Measurements from ENCODE around the gene RTN3. TPM values are rescaled to one million over a fixed set of nuclear protein-coding genes. Genes with fewer than 3 reads are reported as not detected.

RTN3 gene
- total and polyA plus RNA-seq, 9 of the 15 experiments (the other 6 are each of a cell fraction or from before 2014, with no cell fraction given): 41.6 to 169 (median 93.5) TPM

GRCh38 chr11:63683133-63683991 is 2.1 kb downstream of the RTN3 start:
- in situ Hi-C loops (cut with MboI): no loop called here
- intact Hi-C loops (cut with micrococcal nuclease): loop anchor here (5.0 kb wide), 1 partner anchor 54 kb away; no protein-coding TSS in a partner anchor
- Histone ChIP-seq H3K27ac (ENCODE audit: extremely low read depth, low read depth, low read length) (peak overlapping the region; percentile 94), H3K79me2 (ENCODE audit: control insufficient read depth, insufficient read depth, low read length) (peaks cover 68% of the 10 kb centered on the region), H4K20me1 (replicated peaks; ENCODE audit: control insufficient read depth, insufficient read depth, low read length) (peaks cover 9% of the 10 kb centered on the region), H3K4me1 (replicated peaks in 1 of 2; ENCODE audit: control insufficient read depth in 2 of 2, insufficient read depth in 2 of 2, low read length in 2 of 2) (peaks cover 26 to 40% of the 10 kb centered on the region in 2 experiments), H3K36me3 (ENCODE audit: control insufficient read depth, insufficient read depth, low read length) (peaks cover 14% of the 10 kb centered on the region; the same call in 1 of the 3 replicates), H3K4me2 (ENCODE audit: insufficient read depth, low read length) (peak overlapping the region; percentile 96), H3K27me3 (ENCODE audit: control insufficient read depth in 2 of 2, insufficient read depth in 2 of 2, low read length in 2 of 2) (no peaks in the 10 kb centered on the region), H3K4me3 (peak overlapping the region; percentile 94), H3K9me1 (ENCODE audit: control insufficient read depth, insufficient read depth, low read length) (no peaks in the 10 kb centered on the region), H3K9me3 (replicated peaks; ENCODE audit: control insufficient read depth, insufficient read depth, low read depth, low read length) (no peaks in the 10 kb centered on the region), H2AFZ (ENCODE audit: low read depth, low read length) (no peak overlapping the region), H3K9ac (ENCODE audit: insufficient read depth in 1 of 2, low read depth in 2 of 2, low read length in 2 of 2) (peak overlapping the region in 1 of 2 experiments; percentile 84; a peak in 2 of 4 replicates)
- BruUV-seq (replicated peaks): no TSS peak
- peak; percentile 31 for ATAC-seq
- DNase-seq (ENCODE audit: extremely low read depth in 1 of 4, low spot score in 3 of 4): peak in 2 of 4 experiments; percentile 53 to 70
- peak; percentile 74 for FAIRE-seq
- POLR2A ChIA-PET: interaction anchor here (0.6 to 5.9 kb wide), 12 partner anchors 10 to 1110 kb away, joined by 3 to 46 read pairs (median 4); partner anchors contain the start of genes ATL3 and EEF1G
- CTCF ChIA-PET (ENCODE audit: low intra/inter-chr PET ratio): interaction anchor here (0.6 kb wide), 2 partner anchors 184 to 444 kb away, joined by 3 to 6 read pairs; no protein-coding TSS in a partner anchor
- 21% methylated on average over 7 of the region's 8 CpGs for WGBS (ENCODE audit: insufficient coverage, low coverage, missing lambda C conversion rate)
- no peak for TF ChIP-seq SLC30A9 (CRISPR knock-in tag; IDR thresholded peaks at IDR 0.05)
- TF ChIP-seq ZNF316 (IDR thresholded peaks at IDR 0.05): peak; percentile 95
- TF ChIP-seq, protein P1, sequence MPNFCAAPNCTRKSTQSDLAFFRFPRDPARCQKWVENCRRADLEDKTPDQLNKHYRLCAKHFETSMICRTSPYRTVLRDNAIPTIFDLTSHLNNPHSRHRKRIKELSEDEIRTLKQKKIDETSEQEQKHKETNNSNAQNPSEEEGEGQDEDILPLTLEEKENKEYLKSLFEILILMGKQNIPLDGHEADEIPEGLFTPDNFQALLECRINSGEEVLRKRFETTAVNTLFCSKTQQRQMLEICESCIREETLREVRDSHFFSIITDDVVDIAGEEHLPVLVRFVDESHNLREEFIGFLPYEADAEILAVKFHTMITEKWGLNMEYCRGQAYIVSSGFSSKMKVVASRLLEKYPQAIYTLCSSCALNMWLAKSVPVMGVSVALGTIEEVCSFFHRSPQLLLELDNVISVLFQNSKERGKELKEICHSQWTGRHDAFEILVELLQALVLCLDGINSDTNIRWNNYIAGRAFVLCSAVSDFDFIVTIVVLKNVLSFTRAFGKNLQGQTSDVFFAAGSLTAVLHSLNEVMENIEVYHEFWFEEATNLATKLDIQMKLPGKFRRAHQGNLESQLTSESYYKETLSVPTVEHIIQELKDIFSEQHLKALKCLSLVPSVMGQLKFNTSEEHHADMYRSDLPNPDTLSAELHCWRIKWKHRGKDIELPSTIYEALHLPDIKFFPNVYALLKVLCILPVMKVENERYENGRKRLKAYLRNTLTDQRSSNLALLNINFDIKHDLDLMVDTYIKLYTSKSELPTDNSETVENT (CRISPR knock-in tag; IDR thresholded peaks at IDR 0.05): no peak
- TF ChIP-seq, protein P2, sequence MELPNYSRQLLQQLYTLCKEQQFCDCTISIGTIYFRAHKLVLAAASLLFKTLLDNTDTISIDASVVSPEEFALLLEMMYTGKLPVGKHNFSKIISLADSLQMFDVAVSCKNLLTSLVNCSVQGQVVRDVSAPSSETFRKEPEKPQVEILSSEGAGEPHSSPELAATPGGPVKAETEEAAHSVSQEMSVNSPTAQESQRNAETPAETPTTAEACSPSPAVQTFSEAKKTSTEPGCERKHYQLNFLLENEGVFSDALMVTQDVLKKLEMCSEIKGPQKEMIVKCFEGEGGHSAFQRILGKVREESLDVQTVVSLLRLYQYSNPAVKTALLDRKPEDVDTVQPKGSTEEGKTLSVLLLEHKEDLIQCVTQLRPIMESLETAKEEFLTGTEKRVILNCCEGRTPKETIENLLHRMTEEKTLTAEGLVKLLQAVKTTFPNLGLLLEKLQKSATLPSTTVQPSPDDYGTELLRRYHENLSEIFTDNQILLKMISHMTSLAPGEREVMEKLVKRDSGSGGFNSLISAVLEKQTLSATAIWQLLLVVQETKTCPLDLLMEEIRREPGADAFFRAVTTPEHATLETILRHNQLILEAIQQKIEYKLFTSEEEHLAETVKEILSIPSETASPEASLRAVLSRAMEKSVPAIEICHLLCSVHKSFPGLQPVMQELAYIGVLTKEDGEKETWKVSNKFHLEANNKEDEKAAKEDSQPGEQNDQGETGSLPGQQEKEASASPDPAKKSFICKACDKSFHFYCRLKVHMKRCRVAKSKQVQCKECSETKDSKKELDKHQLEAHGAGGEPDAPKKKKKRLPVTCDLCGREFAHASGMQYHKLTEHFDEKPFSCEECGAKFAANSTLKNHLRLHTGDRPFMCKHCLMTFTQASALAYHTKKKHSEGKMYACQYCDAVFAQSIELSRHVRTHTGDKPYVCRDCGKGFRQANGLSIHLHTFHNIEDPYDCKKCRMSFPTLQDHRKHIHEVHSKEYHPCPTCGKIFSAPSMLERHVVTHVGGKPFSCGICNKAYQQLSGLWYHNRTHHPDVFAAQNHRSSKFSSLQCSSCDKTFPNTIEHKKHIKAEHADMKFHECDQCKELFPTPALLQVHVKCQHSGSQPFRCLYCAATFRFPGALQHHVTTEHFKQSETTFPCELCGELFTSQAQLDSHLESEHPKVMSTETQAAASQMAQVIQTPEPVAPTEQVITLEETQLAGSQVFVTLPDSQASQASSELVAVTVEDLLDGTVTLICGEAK (IDR thresholded peaks at IDR 0.05): 0 out of 2 replicates have a peak, but pooled peaks have one; percentile 15
- TF ChIP-seq, protein P2 (CRISPR knock-in tag; IDR thresholded peaks at IDR 0.05): no peak
- TF ChIP-seq IFI16 (CRISPR knock-in tag; IDR thresholded peaks at IDR 0.05): 0 out of 2 replicates have a peak, but pooled peaks have one; percentile 19
- no peak for TF ChIP-seq ZNF740 (CRISPR knock-in tag; IDR thresholded peaks at IDR 0.05)
- no peak for TF ChIP-seq ZNF740 (tag; IDR thresholded peaks at IDR 0.05)

Measured in K562 (cell line).